Suppressor macrophage treated with lipopolysaccharide for 1 hour (primary cell): ENCODE measurements around the gene WDR86.

Source experiments
- DNase-seq, 3 donors: peaks; one replicate each; pipeline ENCODE4 v3.0.0-alpha.2; 2020 to 2022

Gene WDR86

DNA sequence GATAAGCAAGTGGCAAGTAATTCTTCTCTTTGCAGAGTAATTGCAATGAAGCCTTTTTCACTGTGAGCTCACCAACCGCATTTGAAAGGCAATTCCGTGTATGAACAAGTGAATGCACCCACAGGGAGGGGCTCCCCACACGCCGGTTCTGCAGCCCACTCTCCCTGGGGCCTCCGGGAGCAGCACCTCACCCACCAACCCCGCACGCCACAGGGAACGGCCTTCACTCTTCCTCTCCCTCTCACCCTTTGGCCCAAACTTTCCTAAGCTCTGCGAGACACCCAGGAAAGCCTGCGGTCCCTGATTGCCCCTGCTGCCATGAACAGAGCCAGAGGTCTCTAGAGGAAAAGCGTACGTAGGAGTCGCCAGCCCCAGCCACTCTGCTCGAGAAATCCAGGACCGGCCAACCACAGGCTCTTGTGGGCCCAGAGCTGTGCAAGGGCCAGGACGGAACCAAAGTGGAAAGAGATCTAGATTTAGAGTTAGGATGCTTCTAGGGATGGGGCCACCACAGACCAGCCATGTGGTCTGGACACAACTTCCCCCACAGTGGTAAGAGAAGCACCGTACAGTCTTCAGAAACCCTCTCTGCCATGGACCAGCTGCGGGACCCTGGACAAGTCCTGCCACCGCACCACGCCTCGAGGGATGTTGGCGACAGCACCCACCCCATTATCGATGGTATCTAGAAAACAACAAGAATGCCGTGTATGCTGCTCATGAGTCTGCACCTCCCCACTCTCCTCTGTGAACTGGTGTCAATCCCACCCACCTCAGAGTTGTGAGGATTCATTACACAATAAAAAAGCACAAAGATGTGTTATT lies 3.6 kb downstream of the WDR86 start:
- DNase-seq = no peak

DNA sequence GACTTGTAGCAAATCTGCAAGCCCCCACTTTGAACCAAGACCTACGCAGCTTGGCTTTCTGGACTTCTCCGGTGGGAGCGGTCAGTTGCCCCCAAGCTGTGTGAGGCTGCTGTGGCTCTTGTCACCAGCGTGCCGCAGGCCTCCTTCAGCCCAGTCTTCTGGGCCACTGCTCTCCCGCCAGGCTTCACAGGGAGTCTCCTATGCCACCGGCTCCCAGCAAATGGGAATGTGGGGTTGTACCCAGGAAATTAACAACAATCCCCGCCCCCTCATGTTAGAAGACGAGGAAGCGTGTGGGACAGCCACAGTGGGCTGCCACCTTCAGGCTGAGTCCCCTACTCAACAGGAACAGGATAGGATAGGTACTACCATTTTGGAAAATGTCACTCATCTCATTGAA lies 4.2 kb downstream of the WDR86 start:
- DNase-seq = no peak

DNA sequence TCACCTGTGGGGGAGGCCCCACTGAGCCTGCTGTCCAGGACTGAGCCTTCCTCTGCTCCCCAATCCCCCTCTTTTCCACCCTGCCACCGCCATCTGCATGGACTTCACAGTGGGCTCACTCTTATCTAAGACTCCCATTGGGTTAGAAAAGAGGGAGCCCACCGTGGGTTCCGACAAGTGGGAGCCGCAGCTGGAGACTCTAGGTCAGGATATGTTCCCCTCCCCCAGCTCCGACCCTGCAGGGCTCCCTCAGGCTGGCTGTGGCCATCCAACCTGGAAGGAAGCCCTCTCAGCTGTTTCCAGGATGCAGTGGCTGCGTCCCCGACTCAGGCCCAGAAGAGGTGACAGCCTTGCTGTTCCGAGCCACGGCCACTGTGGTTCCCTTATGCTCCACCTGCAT lies 4.8 kb downstream of the WDR86 start:
- DNase-seq = no peak

DNA sequence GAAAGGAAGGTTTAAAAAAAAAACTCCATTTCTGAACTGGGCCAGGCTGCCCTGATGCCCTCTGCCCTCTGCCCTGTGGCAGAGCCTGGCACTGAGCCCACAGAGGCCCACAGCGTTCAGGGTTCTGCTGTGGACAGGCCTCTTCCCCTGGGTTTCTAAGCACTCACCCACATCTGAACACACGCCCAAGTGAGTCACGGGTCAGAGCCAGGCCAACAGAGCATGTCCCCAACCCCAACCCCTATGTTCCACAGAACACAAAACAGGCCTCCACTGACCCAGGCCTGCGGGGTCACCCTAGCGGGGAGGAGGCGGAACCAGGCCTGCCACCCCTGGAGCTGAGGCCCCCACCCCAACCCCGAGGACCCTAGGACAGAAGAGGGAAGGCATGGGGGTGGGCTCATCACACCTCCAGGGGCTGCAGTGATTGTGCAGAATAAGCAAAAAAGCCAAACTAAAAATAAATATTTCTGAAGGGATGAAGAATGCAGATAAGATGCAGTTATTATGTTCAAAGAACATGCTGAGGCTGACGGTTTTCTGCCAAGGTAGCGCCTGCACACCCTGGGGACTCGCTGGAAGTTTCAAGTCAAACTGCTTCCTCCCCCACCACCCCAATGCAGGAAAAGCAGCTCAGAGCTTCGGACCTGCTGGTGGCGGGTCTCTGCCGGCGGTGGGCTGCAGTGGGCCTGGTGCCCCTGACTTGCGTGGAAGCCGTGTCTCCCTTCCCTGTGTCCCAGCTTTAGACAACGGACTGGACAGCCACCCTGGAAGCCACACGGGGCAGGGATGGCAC lies 5.4 kb downstream of the WDR86 start:
- peak; percentile 60 to 73 (median 70) for DNase-seq

DNA sequence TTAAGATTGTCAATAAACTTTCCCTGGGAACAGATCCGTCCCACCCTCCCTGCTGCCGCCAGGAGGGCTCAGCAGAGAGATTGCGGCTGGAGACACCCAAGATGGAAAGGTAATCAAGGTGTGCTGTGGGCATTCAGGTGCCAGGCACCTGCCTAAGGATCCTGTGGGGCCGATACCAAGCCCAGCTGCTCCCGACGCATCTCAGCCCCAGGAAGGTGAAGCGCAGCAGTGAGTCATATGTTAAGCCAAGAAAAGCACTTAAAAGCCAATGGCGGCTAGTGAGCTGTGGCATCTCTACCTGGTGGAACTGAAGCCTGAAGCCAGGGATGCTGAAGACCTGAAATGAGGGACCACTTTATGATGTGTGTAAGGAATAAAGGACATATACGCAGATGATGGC lies 6.1 kb downstream of the WDR86 start:
- no peak for DNase-seq

DNA sequence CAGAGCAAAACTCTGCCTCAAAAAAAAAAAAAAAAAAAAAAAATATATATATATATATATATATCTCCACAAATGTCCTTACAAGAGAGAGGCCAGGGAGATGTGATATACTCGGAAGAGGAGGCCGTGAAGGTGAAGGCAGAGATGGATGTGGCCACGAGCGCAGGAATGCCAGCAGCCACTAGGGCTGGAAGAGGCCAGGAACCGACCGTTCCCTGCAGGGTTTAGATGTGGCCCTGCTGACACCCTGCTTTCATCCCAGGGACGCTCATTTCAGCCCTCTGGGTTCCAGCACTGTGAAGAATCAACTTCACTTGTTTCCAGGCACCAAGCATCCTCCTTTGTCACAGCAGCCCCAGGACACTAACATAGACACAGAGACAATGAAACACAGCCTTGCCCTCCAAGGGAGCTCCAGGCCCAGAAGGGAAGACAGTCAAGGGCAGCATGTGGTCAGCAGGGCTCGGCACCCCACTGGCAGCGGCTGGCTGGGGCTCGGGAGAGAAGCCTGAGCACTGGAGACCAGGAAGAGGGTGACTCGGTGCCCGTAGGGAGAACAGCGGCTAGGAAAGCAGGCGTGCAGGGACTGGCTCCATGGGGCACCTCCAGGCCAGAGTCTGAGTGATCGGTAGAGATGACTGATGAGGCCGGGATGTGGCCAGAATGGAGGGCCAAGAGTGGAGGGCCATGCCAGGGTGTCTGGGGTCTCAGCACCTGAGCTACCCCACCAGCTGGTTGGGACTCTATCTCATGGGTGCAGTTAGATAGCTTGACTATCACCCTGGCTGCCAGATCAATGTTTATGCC lies 7.6 kb downstream of the WDR86 start:
- no peak for DNase-seq

DNA sequence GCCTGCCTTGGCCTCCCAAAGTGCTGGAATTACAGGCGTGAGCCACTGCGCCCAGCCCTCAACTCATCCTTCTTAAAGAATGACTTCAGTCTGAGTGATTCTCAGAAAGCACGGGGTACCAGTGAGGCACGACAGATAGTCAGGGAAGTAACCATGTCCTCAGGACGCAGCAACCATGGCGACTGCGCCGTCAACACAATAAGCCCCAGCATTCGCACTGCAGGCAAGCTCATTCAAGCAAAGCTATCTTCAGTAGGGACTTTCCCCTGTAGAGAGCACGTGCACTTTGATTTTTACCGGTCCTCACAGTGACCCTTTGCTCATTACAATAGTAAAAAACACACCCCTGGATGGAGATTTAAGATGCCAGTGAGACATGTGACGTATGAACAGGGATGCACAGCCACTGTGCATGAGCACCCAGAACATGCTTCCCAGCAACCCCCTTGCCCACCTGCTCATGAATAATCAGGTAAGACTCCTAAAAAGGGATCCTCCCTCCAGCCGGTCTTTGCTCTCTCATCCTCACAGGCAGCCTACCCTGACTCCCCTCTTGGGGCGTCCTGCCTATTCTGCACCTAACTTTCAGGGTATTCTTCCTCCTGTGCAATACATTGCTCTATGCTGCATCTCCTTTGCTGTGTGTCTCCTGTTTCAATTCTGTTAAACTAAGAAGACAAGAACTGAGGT lies 9.1 kb downstream of the WDR86 start:
- DNase-seq = no peak

DNA sequence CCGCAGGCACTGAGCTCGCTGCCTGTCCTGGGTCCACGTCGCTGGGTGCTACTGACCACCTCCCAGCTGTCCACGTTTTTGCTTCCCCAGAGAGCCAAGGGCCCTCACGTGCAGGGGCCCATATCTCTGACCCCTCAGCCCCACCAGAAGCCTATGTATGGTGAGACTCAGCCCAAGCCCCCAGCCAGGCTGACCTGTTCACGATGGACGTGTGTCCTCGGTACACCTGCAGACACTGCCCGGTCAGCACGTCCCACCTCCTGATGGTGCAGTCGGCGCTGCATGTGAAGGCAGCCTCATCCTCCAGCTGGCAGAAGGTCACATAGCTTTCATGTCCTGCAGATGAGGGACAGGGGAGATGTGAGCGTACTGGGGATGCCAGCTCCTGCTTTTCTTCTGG lies 9.9 kb downstream of the WDR86 start:
- DNase-seq = no peak

DNA sequence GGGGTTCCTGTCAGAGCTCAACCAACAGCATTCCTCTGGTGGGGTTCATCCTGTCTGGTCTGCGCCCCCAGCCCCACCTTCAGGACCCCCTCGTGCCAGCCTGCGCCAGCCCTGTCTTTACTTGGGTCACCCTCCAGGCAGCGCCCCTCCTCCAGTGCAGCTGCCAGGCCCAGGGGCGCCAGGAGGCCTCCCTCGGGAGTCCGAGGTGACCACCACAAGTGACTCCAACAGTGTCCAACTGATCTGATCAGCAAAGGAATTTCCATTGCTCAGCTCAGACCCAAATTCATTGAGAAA lies 10.6 kb downstream of the WDR86 start:
- no peak for DNase-seq

DNA sequence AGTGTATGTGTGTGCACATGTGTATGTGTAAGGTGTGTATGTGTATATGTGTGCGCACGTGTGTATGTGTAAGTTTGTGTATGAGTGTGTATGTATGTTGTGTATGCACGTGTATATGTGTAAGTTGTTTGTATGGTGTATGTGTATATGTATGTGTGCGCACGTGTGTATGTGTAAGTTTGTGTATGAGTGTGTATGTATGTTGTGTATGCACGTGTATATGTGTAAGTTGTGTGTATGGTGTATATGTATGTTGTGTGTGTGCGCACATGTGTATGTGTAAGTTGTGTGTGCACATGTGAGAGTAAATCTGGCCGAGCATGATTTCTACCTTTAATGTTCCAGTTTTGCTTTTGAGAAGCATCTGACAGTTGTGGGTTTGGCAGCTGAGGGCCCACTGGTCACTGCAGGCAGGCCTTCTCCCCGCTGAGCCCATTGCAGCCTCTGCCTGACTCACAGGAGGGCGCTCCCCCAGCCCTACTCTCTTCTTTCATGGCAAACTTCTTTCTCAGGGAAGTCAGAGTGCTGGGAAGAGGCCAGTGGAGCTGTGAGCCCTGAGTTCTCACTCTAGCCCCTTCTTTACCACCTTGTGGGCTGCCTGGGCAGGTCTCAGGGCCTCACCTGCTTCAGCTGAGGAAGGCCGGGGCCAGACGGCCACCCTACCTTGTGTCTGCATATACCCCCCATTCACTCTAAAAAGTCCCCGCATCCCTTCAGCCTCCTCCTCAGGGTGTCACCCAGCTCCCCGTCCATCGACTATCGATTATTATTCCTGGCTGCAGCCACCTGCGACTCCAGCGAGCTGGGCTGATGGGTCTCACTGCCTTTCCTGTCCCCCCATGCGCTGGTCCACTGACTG lies 11.2 kb downstream of the WDR86 start:
- no peak for DNase-seq

DNA sequence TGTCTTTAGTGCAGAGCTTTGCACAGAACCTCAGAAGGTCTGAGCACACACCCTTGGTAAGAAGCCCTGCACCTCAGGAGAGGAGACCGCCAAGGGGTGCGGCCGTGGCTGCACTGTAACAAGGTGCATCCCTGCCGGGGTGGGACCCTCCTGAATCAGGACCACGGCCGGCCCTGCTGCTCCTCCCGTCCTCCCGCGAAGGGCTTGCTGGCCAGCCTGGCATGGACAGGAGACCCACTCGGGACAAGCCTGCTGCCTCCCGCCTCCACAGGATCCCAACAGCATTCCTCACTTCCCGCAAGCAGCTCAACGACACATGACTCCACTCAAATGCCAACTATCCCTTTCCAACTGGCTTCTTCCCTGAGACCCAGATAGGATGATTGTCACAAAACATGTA lies 12.8 kb downstream of the WDR86 start:
- DNase-seq = no peak

DNA sequence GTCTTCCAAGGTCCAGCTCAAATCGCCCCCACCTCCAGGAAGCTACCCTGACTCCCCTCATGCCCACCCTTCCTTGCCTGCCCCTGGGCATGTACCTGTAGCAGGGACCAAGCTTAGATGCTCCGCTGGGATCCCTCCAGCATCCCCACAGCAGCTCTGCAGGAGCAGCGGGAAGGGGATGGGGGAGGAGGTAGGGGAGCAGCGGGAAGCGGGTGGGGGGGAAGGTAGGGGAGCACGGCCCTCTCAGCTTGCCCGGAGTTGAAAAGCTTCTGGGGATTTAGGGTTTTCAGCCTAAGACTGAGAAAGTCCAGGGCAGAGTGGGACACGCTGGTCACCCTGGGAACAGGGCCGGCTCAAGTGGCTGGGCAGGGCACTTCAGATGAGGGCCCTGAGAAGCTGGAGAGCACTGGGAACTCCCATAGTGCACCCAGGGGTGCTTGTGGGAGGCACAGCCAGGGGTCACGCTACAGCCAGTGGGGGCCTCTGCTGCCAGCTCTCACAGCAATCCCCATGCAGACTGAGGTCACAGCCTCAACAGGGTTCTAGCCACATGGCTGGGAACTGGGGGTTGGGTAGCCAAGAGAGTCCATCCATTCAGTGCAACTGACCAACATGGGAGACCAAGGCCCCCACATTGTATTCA lies 13.4 kb downstream of the WDR86 start:
- DNase-seq = no peak

DNA sequence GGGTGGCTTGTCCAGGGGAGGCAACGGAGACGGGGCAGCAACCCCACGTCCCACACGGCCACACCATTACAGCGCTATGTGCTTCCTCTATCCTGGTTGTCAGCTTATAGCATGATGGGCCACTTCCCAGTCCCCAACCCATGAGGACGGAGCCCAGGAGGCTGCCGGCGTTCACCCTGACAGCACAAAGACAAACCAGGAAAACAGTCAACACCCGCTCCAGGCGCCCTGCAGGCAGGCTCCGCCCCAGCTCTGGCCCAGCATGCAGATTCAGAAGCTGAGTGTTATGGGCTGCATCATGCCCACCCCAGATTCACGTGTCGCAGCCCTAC lies 14.8 kb downstream of the WDR86 start:
- DNase-seq = no peak

DNA sequence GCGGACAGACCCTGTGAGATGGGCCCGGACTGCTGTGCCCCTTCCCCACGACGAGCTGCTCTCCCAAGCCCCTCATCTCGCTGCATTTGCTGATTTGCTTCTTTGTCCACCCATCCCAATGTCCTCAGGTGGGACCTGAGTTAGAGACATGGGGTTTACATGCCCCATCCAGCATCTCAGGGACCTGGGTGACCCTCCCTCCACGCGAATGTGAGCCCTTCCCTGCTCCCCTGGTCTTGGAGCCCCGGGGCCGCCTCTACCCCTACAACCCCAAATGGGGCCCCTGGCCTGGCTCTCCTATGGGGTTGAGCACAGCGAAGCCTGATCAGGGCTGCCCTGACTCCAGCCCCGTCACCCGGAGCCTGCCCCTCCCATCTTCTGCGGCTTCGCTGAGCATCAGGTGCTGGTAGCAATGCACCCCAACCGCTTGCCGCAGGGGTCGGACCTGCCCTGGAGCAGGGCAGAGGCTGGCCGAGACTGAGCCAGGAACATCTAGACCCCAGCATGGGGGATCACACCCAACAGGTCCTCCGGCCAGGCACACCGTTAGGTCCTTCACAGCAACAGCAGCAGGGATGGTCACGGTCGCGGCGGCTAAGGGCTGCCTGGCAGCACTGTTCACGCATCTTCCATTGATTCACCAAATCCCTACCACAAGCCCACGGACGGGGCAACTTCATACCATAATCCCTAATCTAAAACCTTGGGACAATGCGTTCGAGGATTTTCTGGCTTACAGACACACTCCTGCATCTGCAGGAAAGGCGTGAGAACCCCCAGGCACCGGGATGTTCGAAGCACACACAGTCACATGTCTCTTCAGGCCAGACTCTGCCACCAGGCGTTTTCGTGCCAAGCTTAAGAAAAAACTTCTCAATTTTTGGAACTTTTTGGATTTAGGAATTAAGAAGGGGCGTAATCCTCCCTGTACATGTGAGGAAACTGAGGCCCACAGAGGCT lies 15.5 kb downstream of the WDR86 start:
- no peak for DNase-seq

DNA sequence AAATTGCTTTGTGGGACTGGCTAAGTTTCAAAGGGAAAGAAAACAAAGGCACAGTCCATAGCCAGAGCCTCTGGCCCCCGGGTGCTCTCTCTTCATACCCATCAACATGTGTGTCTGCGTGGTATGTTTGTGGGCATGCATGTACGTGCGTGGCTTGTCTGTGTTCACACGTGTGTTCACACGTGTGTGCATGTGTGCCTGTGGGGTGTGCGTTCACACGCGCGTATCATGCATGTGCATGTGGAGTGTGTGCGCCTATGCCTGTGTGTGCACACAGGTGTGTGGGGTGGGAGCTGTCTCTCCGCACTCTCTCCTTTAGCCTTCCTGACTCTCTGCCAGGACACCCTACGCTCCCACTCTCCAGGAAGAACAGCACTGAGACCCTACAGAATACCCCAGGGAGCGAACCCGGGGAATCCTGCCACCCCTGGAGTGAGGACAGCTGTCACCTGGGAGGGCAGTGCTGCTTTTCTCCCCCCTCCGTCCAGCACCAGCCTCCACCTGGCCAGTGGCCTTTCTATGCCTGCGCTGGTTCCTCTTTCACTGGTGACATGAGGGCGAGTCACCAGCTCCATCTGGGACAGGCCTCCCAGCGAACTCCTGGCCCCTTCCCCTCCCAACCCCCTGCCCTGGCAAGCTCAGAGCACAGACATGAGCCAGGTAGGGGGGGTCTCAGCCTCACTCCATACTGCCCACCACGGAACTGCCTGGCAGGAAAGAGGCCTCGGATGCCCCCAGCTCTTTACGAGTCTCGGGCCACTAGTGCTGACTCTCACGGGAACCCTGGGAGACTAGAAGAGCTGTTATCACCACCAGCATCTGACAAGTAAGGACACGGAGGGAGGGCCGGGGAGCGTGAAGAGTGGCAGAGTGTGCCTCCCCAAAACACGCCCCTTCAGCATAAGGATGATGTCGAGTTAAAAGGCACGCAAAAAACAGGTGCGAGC lies 16.5 kb downstream of the WDR86 start:
- no peak for DNase-seq

DNA sequence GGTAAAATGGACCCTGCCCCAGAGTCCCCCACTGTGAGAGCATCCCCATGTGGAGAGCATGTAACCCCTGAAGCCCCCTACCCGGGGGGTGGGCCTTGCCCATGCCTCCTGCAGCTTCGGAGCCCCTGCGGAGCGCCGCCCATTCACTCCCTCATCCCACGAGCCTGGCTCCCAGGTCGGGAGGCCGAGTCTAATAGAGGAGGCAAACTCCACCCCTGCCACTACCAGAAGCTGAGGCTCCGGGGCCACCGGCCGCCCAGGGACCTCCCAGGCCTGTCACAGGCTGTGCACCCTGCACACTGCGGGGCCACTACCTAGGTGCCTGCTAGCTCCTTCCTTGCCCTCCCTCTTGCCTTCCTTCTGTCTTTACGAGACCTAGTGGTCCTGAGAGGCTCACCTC lies 17.4 kb downstream of the WDR86 start:
- DNase-seq = no peak

DNA sequence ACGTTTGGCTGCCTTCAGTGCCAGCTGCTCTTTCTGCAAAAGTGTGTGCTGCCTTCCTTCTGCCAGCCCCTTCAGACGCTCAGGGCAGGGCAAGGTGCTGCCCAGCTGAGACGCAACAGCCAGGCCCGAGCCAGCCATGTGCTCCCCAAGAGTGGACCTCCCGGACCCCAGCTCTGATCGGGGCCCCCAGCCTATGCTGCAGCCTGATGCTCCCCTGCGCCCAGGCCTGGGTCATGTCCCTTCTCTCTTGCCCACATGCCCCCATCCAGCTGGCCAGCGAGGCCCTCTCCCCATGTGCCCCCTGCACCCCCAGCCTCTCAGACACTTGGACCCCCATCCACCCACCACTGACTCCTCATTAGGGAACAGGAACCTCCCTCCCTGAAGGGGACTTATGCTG lies 17.8 kb downstream of the WDR86 start:
- DNase-seq = no peak

DNA sequence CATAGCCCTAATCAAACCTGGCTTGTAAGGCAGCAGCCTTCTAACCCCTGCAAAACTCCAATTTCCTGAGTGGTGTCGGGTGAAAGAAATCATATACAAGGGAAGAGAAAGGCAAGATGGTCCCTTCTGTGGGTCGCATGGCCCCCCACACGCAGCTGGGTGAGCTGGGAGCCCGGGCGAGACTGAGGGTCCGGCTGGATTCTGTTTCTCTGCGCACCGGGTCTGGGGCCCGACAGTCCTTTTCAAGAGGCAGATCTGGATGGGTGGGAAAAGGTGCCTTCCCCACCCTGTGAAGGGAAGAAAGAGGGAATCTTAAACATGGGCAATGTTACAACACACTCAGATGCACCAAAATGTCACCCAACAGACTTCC lies 18.5 kb downstream of the WDR86 start:
- DNase-seq = no peak

DNA sequence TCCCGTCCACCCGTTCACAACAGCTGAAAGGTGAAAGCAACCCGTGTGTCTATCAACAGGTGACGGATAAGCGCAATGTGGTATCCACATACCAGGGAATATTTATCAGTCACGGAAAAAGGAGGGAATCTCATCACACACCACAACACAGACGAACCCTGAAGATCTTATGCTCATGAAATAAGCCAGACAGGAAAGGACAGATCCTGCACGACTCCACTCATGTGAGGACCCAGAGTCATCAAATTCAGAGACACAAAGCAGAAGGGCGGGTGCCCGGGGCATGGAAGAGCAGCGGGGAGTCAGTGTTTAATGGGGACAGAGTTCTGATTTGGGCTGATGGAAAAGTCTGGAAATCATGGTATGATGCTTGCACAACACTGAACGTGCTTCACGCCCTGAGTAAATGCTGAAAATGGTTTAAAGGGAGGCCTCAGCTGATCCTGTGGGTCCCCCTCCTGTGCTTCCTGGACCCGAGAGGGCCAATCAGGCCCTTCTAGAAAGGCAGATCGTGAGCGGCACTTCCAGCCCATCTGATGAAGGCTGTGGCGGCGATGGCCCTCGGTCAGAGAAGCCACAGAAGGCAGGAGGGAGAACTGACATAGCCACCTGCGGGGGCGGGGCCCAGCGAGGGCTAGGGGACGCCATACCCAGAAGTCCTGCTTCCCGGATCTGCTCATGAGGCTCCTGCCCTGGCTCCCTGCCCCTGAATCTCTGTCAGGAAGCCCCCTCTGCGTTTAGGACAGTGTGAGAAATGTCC lies 19.1 kb downstream of the WDR86 start:
- DNase-seq = no peak
